ENCODE results near the gene TTC39A. TPM values are rescaled to one million over a fixed set of nuclear protein-coding genes. Genes with fewer than 3 reads are reported as not detected.

The TTC39A gene
- total RNA-seq, 3 donors from 2014 or later (not counting 1 experiment from before 2014, with no cell fraction given) = 0.38 TPM; not detected in 2

DNA sequence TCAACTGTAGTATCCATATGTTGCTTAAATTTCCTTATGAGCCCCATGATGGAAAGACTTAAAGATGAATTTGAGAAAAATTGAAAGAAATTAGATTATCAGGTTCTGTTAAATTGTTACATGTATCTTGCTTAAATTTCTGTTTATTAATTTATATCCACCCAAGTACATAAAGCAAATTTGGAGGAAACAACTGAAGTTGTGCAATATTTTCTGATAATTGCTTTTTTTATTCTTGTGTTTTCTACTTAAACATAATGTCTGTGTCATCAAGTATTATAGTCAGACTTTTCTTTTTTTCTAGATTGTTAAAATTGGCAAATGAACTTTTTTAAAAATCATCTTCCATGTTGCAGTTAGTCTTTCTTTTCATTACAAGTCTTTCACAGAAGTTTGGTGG is 57.4 kb downstream of the TTC39A start:
- Mint-ChIP-seq H3K4me1 (peaks cover 15% of the 10 kb centered on the region in 2 donors), H3K4me3 (no peak overlapping the region), H3K27me3 (ENCODE audit: low read depth in 2 of 2) (no peaks in the 10 kb centered on the region), H3K27ac (no peak overlapping the region), H3K36me3 (no peaks in the 10 kb centered on the region), H3K9me3 (no peaks in the 10 kb centered on the region)
- intact Hi-C loops (cut with micrococcal nuclease) = no loop called here
- peaks cover 4% of the 10 kb centered on the region for H3K4me1 ChIP-seq (ENCODE audit: control insufficient read depth, insufficient read depth, low read length)
- H3K4me3 ChIP-seq (ENCODE audit: low read length) = no peak overlapping the region
- DNase-seq (no peak), ATAC-seq (no peak)
- no peaks in the 10 kb centered on the region for H3K9me3 ChIP-seq (ENCODE audit: control insufficient read depth, insufficient read depth, low read length)
- no peak overlapping the region for H3K27ac ChIP-seq (ENCODE audit: low read length)
- TF ChIP-seq, protein P1, sequence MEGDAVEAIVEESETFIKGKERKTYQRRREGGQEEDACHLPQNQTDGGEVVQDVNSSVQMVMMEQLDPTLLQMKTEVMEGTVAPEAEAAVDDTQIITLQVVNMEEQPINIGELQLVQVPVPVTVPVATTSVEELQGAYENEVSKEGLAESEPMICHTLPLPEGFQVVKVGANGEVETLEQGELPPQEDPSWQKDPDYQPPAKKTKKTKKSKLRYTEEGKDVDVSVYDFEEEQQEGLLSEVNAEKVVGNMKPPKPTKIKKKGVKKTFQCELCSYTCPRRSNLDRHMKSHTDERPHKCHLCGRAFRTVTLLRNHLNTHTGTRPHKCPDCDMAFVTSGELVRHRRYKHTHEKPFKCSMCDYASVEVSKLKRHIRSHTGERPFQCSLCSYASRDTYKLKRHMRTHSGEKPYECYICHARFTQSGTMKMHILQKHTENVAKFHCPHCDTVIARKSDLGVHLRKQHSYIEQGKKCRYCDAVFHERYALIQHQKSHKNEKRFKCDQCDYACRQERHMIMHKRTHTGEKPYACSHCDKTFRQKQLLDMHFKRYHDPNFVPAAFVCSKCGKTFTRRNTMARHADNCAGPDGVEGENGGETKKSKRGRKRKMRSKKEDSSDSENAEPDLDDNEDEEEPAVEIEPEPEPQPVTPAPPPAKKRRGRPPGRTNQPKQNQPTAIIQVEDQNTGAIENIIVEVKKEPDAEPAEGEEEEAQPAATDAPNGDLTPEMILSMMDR (IDR thresholded peaks at IDR 0.05) = no peak
- H3K36me3 ChIP-seq (ENCODE audit: control insufficient read depth, insufficient read depth, low read length) = peaks cover 17% of the 10 kb centered on the region
- H3K27me3 ChIP-seq (ENCODE audit: control insufficient read depth, insufficient read depth, low read length) = no peaks in the 10 kb centered on the region

DNA sequence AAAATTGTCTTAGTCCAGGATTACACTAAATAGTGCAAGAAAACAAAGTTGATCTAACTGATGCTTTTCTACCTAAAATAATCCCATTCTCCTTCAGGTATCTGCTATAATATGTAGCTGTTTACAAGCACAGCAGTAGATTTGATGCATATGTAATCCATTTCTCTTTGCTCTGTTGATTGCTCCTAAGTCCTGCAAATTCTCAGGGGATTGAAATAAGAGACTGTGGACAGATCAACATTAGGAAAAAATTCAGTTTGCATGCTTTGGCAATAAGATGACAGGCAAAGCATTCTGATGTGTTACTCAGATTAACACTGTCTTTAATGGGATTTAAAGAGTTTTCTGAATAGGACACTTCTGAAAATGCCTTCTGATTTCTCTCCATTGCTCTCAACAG is 59.6 kb downstream of the TTC39A start:
- intact Hi-C loops (cut with micrococcal nuclease) = no loop called here
- no peak for ATAC-seq
- H3K4me3 Mint-ChIP-seq = no peak overlapping the region
- no peaks in the 10 kb centered on the region for H3K36me3 Mint-ChIP-seq
- no peaks in the 10 kb centered on the region for H3K27me3 Mint-ChIP-seq (ENCODE audit: low read depth in 2 of 2)
- H3K4me3 ChIP-seq (ENCODE audit: low read length) = no peak overlapping the region
- H3K4me1 ChIP-seq (ENCODE audit: control insufficient read depth, insufficient read depth, low read length) = peaks cover 13% of the 10 kb centered on the region
- DNase-seq = no peak
- TF ChIP-seq, protein P1 (IDR thresholded peaks at IDR 0.05) = no peak
- H3K9me3 Mint-ChIP-seq = no peaks in the 10 kb centered on the region
- no peak overlapping the region for H3K27ac ChIP-seq (ENCODE audit: low read length)
- no peaks in the 10 kb centered on the region for H3K9me3 ChIP-seq (ENCODE audit: control insufficient read depth, insufficient read depth, low read length)
- H3K27ac Mint-ChIP-seq = no peak overlapping the region
- H3K36me3 ChIP-seq (ENCODE audit: control insufficient read depth, insufficient read depth, low read length) = peaks cover 17% of the 10 kb centered on the region
- H3K4me1 Mint-ChIP-seq = peaks cover 31 to 36% of the 10 kb centered on the region in 2 donors
- no peaks in the 10 kb centered on the region for H3K27me3 ChIP-seq (ENCODE audit: control insufficient read depth, insufficient read depth, low read length)

DNA sequence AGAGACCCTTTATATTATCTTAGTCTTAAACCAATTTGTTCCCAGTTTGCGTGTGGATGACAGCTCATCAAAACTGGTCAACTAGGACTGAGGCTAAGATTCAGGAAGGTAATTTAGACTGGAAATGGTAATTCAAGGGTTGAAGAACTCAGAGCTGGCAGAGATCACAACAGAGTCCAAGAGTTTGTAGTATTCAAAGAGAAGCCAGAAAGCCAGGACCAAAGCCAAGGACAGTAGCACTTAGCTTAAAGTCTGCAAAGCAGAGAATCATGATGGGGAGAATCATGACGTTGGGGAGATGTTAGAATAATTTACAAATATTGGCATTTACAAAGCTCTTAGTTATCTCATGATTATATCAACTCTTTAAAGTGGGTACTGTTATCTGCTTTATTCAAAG is 61.7 kb downstream of the TTC39A start:
- Histone ChIP-seq H3K4me1 (ENCODE audit: control insufficient read depth, insufficient read depth, low read length) (peaks cover 16% of the 10 kb centered on the region), H3K36me3 (ENCODE audit: control insufficient read depth, insufficient read depth, low read length) (peaks cover 17% of the 10 kb centered on the region), H3K27me3 (ENCODE audit: control insufficient read depth, insufficient read depth, low read length) (no peaks in the 10 kb centered on the region), H3K27ac (ENCODE audit: low read length) (peak overlapping the region; percentile 58), H3K4me3 (ENCODE audit: low read length) (no peak overlapping the region), H3K9me3 (ENCODE audit: control insufficient read depth, insufficient read depth, low read length) (no peaks in the 10 kb centered on the region)
- ATAC-seq (peak in 1 of 3 donors; percentile 18), DNase-seq (no peak)
- WGBS (ENCODE audit: insufficient coverage) = 91% methylated on average over 1 of the region's 2 CpGs
- Mint-ChIP-seq H3K9me3 (no peaks in the 10 kb centered on the region), H3K4me3 (peak overlapping the region; percentile 64), H3K36me3 (no peaks in the 10 kb centered on the region), H3K27me3 (ENCODE audit: low read depth in 2 of 2) (no peaks in the 10 kb centered on the region), H3K27ac (peak overlapping the region; percentile 80 to 83), H3K4me1 (peaks cover 49 to 56% of the 10 kb centered on the region in 2 donors)
- intact Hi-C loops (cut with micrococcal nuclease) = no loop called here
- TF ChIP-seq, protein P1 (IDR thresholded peaks at IDR 0.05) = no peak

DNA sequence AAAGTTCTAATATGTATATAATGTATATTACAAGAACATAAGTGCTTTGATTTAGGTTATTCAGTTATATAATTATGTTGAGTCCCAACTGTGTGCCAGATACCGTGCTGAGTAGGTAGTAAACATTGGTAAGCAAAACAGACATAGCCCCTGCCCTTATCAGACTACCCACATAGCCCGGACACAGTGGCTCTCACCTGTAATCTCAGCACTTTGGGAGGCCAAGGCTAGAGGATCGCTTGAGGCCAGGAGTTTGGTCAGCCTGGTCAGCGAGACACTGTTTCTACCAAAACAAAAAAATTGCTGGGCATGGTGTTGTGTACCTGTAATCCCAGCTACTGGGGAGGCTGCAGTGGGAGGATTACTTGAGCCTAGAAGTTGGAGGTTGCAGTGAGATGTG is 63.6 kb downstream of the TTC39A start:
- intact Hi-C loops (cut with micrococcal nuclease) = no loop called here
- no peaks in the 10 kb centered on the region for H3K36me3 Mint-ChIP-seq
- H3K27ac ChIP-seq (ENCODE audit: low read length) = no peak overlapping the region
- 96% methylated on average over 3 of the region's 4 CpGs for WGBS (ENCODE audit: insufficient coverage)
- no peak overlapping the region for H3K4me3 Mint-ChIP-seq
- no peak for ATAC-seq
- peaks cover 11% of the 10 kb centered on the region for H3K36me3 ChIP-seq (ENCODE audit: control insufficient read depth, insufficient read depth, low read length)
- no peak for DNase-seq
- H3K27me3 ChIP-seq (ENCODE audit: control insufficient read depth, insufficient read depth, low read length) = no peaks in the 10 kb centered on the region
- H3K9me3 Mint-ChIP-seq = no peaks in the 10 kb centered on the region
- no peaks in the 10 kb centered on the region for H3K9me3 ChIP-seq (ENCODE audit: control insufficient read depth, insufficient read depth, low read length)
- peaks cover 16% of the 10 kb centered on the region for H3K4me1 ChIP-seq (ENCODE audit: control insufficient read depth, insufficient read depth, low read length)
- H3K4me3 ChIP-seq (ENCODE audit: low read length) = no peak overlapping the region
- TF ChIP-seq, protein P1 (IDR thresholded peaks at IDR 0.05) = no peak
- H3K27ac Mint-ChIP-seq = peak overlapping the region; percentile 68 to 80
- no peaks in the 10 kb centered on the region for H3K27me3 Mint-ChIP-seq (ENCODE audit: low read depth in 2 of 2)
- peaks cover 53 to 63% of the 10 kb centered on the region in 2 donors for H3K4me1 Mint-ChIP-seq
